Fibroblast of pulmonary artery (primary cell): ENCODE measurements around the gene LANCL3.
"Not testable (repeated sequence)": the region's sequence is repeated elsewhere in the genome, so short reads cannot be mapped to it uniquely, and the experiment has no call there.

Source experiments
- DNase-seq: peaks from one replicate; pipeline ENCODE4 v3.0.0-alpha.2; 2010; ENCODE audit warnings: low read depth
- H3K4me3 ChIP-seq: replicated peaks from 2 replicates; pipeline ENCODE4 v1.5.1; 2011; ENCODE audit warnings: low read depth, mild to moderate bottlenecking, control low read depth, low read length, moderate library complexity
- CTCF ChIP-seq: IDR thresholded peaks from 2 replicates; pipeline ENCODE4 v1.5.1; 2011; ENCODE audit warnings: mild to moderate bottlenecking, control low read depth, low read length, inconsistent platforms; ENCODE audit errors: missing control alignments

The LANCL3 gene

DNA sequence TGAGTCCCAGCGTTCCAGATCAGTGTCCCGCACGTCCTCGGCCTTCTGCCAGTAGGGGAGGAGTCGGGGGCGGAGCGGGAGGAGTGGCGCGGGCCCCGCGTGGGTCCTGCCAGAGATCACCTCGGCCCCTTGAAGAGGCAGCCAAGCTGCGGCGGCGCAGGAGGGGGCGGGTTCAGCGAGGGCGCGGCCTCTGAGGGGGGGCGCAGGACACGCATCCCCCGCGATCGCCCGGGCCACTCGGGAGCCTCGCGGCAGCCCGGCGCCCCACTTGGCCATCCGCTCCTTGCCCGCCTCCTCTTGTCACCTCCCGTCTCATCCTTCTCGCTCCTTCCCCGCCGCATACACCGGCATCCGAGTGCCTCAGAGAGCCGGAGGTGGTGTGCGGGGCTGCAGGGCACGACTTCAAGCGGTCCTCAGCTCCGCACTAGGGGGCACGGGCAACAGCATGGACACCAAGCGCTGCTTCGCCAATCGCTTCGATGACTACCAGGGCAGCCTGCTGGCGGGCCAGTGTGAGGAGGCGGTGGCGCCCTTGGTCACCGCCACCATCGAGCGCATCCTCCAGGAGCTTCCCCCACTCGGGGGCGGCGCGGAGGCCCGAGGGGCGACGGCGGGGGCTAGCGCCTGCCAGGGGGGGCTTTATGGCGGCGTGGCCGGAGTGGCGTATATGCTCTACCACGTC, at the start of gene LANCL3:
Gene LANCL3 (plus strand): TSS at position 236 of the 682 bp plus-strand sequence. CDS start 210 bp downstream, at position 446.
- H3K4me3 ChIP-seq, DNase-seq: not testable (repeated sequence)

DNA sequence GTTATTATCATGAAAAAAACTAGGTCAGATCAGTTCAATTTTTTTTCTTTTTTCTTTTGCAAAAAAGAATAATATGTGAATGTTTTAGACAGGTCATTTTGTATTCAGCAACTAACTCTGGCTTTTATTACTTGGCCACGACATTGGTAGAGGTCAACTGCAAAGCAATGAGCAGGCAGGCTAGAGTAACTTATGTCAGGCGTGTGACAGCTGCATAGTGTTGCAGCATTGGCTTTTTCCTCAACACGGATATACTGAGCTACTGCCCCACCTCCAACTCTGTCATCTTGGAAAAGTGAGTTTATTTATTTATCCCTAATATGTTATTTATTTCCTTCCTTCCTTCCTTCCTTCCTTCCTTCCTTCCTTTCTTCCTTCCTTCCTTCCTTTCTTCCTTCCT, 47.8 kb upstream of the LANCL3 start:
- not testable (repeated sequence) for DNase-seq

GRCh38 chrX:37541991-37542390, 29.5 kb upstream of the LANCL3 start:
- no peak for TF ChIP-seq CTCF
- no peak for DNase-seq

More for the DNA sequence above, 47.8 kb upstream of the LANCL3 start:
- H3K4me3 ChIP-seq, result not testable (repeated sequence)

GRCh38 chrX:37542791-37543190, 28.7 kb upstream of the LANCL3 start:
- no peak for TF ChIP-seq CTCF
- DNase-seq, result no peak
- no peak overlapping the region for H3K4me3 ChIP-seq

More at GRCh38 chrX:37541991-37542390, 29.5 kb upstream of the LANCL3 start:
- H3K4me3 ChIP-seq, result no peak overlapping the region

- H3K4me3 ChIP-seq, result no peak overlapping the region
- TF ChIP-seq CTCF, result no peak
- no peak for DNase-seq
These were observed 28.1 kb upstream of the LANCL3 start for GRCh38 chrX:37543324-37543723.

DNA sequence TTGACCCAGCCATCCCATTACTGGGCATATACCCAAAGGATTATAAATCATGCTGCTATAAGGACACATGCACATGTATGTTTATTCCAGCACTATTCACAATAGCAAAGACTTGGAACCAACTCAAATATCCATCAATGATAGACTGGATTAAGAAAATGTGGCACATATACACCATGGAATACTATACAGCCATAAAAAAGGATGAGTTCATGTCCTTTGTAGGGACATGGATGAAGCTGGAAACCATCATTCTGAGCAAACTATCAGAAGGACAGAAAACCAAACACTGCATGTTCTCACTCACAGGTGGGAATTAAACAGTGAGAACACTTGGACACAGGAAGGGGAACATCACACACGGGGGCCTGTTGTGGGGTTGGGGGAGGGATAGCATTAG, 26.9 kb upstream of the LANCL3 start:
- not testable (repeated sequence) for DNase-seq

GRCh38 chrX:37545066-37545465, 26.4 kb upstream of the LANCL3 start:
- no peak for DNase-seq
- no peak for TF ChIP-seq CTCF
- H3K4me3 ChIP-seq, result no peak overlapping the region

More for the DNA sequence above, 26.9 kb upstream of the LANCL3 start:
- not testable (repeated sequence) for H3K4me3 ChIP-seq

DNA sequence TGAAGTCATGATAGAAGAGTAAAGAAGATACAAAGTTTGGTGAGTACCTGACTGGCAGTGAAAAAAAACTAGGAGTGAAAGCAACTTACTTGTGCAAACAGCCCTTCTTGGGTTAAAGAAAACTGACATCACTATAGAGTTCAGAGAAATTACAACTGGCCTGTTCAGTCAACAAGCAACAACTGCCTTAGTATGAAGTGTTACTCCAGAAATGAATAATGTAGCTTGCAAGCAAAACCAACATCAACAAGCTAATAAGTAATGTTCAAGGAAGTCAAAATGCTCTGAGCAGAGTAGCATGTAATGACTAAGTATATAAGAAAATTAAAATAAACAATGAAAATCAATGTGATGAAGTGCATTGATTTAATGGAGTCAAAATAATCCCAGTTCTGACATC, 21.8 kb upstream of the LANCL3 start:
- not testable (repeated sequence) for DNase-seq, H3K4me3 ChIP-seq

GRCh38 chrX:37553476-37553875, 18.0 kb upstream of the LANCL3 start:
- H3K4me3 ChIP-seq, result no peak overlapping the region
- TF ChIP-seq CTCF, result no peak
- DNase-seq, result no peak

GRCh38 chrX:37565254-37565653, 6.2 kb upstream of the LANCL3 start:
- DNase-seq, H3K4me3 ChIP-seq: not testable (repeated sequence)

GRCh38 chrX:37570349-37570748, 1.1 kb upstream of the LANCL3 start:
- H3K4me3 ChIP-seq, DNase-seq: not testable (repeated sequence)

DNA sequence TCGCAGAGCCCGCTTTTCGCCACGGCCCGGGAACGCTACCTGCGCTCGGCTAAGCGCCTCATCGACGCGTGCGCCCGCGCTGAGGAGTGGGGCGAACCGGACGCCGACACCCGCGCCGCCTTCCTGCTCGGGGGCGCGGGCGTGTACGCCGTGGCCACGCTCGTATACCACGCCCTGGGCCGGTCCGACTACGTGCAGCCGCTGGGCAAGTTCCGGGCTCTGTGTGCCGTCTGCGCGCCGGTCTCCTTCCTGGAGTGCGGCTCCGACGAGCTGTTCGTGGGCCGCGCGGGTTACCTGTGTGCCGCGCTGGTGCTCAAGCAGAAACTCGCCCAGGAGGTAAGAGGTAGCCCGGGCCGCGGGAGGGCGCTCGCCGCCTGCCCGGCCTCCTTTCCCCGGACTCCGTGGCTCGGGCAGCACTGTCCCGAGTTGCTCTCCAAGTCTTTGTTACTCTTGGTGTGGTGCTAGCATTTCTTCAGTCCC, 687 bp downstream of the LANCL3 start:
- not testable (repeated sequence) for H3K4me3 ChIP-seq, DNase-seq

- H3K4me3 ChIP-seq, DNase-seq: not testable (repeated sequence)
These were observed 1.7 kb downstream of the LANCL3 start for GRCh38 chrX:37573121-37573520.
